Chondrocyte (in vitro differentiated cells): ENCODE data around the gene KRT4. TPM values are rescaled to one million over a fixed set of nuclear protein-coding genes. Genes with fewer than 3 reads are reported as not detected.
A peak's percentile ranks its signal among the peaks of the same experiment; 100 is the strongest.

Source experiments
- DNase-seq: peaks from one replicate; pipeline ENCODE4 v3.0.0; 2021; ENCODE audit warnings: mixed read lengths, low spot score
- H3K27ac Mint-ChIP-seq: one replicate; pipeline ENCODE4 v1.8.0; 2021; ENCODE audit warnings: mild to moderate bottlenecking, moderate library complexity, mixed read lengths; ENCODE audit not compliant: unreplicated experiment
- H3K27me3 Mint-ChIP-seq: 2 replicates; pipeline ENCODE4 v1.8.0; 2021; ENCODE audit warnings: low read depth, mixed read lengths
- H3K36me3 Mint-ChIP-seq: 2 replicates; pipeline ENCODE4 v1.8.0; 2021; ENCODE audit warnings: low read depth, mixed read lengths
- H3K4me1 Mint-ChIP-seq: 2 replicates; pipeline ENCODE4 v1.8.0; 2021; ENCODE audit warnings: low read depth, mild to moderate bottlenecking, mixed read lengths
- H3K4me3 Mint-ChIP-seq: one replicate; pipeline ENCODE4 v1.8.0; 2021; ENCODE audit warnings: mild to moderate bottlenecking, moderate library complexity, mixed read lengths; ENCODE audit not compliant: unreplicated experiment
- H3K9me3 Mint-ChIP-seq: 2 replicates; pipeline ENCODE4 v1.8.0; 2021; ENCODE audit warnings: low read depth, mixed read lengths
- long read RNA-seq: library from polyadenylated mRNA; stranded (forward); transcript quantifications from one replicate; pipeline ENCODE4 v2.0.0, GENCODE V29; 2021
- total RNA-seq: library from RNA; stranded (reverse); gene quantifications from 3 replicates; pipeline ENCODE4 v1.2.1, GENCODE V29; 2021
- TF ChIP-seq, protein P1 (sequence below): fragments of 200-600 bp; sonication (generic); IDR thresholded peaks from 2 replicates; pipeline ENCODE4 v1.5.0; 2021; ENCODE audit warnings: antibody characterized with exemption, mild to moderate bottlenecking, moderate library complexity

Gene KRT4
- 0.41 to 0.90 TPM in 2 of 3 replicates, not detected in the other for total RNA-seq
- long read RNA-seq, partial matches to known transcripts: 0 of 1 reads
- long read RNA-seq, other reads (novel, unspliced or antisense): 1 of 1 reads

DNA sequence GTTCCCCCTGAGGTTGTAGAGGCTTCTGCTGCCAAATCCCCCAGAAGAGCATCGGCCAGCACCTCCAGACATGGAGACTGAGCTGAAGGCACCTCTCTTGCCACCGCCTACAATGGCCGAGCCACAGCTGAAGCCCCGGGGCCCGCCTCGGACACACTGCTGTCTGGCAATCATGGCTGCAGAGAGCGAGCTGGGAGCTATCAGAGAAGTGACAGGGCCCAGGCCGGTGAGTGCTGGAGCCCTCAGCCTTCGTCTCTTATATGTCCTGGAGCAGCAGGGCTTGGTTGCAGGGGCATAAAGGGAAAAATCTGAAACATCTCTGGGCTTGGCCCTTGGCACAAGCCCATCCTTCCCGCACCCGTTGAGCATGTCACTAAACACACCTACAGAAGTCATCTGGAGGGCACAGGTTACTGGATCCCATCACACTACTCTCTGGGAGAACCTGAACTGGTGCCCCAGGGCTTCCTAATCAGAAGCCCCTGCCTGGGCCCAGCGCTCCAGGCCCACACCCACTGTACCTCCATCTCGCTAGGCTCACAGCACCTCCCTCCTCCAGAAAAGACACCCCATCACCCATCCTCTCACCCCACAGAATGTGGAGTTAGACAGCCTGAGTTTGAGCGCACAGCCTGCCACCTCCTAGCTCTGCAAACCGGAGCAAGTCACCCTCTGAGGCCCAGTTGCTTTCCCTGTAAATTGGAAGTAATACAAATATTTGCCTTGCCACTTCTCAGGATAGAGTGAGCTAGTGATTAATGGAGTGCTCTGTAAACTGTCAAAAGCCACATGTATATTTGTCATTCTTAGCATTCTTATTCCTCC, at the start of gene KRT4:
Gene KRT4 (minus strand): TSS at position 232 of the 825 bp plus-strand sequence. CDS start 58 bp downstream, at position 174.
- Mint-ChIP-seq H3K27ac (peak within 1 kb of the TSS; percentile 73), H3K27me3 (peaks cover 30% of the 10 kb centered on the region), H3K4me3 (no peak within 1 kb of the TSS), H3K36me3 (no peaks in the 10 kb centered on the region), H3K9me3 (no peaks in the 10 kb centered on the region), H3K4me1 (peaks cover 12% of the 10 kb centered on the region)
- TF ChIP-seq, protein P1, sequence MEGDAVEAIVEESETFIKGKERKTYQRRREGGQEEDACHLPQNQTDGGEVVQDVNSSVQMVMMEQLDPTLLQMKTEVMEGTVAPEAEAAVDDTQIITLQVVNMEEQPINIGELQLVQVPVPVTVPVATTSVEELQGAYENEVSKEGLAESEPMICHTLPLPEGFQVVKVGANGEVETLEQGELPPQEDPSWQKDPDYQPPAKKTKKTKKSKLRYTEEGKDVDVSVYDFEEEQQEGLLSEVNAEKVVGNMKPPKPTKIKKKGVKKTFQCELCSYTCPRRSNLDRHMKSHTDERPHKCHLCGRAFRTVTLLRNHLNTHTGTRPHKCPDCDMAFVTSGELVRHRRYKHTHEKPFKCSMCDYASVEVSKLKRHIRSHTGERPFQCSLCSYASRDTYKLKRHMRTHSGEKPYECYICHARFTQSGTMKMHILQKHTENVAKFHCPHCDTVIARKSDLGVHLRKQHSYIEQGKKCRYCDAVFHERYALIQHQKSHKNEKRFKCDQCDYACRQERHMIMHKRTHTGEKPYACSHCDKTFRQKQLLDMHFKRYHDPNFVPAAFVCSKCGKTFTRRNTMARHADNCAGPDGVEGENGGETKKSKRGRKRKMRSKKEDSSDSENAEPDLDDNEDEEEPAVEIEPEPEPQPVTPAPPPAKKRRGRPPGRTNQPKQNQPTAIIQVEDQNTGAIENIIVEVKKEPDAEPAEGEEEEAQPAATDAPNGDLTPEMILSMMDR: no peak
- no peak for DNase-seq

DNA sequence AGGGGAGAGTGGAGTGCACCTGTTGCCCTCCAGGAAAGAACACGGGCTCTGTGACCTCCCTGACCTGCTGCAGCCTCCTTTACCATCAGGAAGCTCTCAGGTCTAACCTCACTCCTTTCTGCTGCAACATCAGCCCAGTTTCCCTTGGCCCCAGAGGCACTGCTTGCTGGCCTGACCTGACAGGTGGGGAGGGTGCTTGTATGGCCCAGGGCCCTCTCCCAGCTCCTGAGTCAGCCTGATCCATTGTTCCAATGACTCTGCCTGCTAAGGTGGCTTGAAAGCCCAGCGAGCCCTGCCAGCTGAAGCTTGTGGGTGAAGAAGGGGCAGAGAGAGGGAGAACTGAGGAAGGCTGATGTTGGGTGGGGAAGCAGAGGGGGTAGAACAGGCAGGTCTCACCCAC, 48.1 kb upstream of the KRT4 start:
- TF ChIP-seq, protein P1: no peak
- Mint-ChIP-seq H3K4me1 (peaks cover 11% of the 10 kb centered on the region), H3K36me3 (no peaks in the 10 kb centered on the region), H3K27me3 (no peaks in the 10 kb centered on the region), H3K4me3 (no peak overlapping the region), H3K27ac (no peak overlapping the region), H3K9me3 (no peaks in the 10 kb centered on the region)
- DNase-seq: no peak

DNA sequence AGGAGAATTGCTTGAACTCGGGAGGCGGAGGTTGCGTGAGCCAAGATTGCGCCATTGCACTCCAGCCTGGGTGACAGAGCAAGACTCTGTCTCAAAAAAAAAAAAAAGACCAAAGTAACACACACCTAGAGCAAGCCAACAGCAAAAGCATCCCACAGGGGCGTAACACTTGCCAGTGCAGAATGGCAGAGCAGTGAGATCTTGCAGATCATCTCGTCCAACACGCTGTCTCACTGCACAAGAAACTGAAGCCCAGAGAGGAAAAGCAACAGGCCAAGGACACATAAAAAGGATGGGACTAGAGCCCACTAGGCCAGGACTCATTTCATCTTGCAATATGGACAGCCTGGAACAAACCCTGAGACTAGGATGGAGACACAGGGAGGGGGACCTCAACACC, 47.6 kb upstream of the KRT4 start:
- TF ChIP-seq, protein P1: no peak
- H3K9me3 Mint-ChIP-seq: no peaks in the 10 kb centered on the region
- no peak overlapping the region for H3K4me3 Mint-ChIP-seq
- DNase-seq: no peak
- peaks cover 11% of the 10 kb centered on the region for H3K4me1 Mint-ChIP-seq
- no peaks in the 10 kb centered on the region for H3K27me3 Mint-ChIP-seq
- no peaks in the 10 kb centered on the region for H3K36me3 Mint-ChIP-seq
- H3K27ac Mint-ChIP-seq: no peak overlapping the region

DNA sequence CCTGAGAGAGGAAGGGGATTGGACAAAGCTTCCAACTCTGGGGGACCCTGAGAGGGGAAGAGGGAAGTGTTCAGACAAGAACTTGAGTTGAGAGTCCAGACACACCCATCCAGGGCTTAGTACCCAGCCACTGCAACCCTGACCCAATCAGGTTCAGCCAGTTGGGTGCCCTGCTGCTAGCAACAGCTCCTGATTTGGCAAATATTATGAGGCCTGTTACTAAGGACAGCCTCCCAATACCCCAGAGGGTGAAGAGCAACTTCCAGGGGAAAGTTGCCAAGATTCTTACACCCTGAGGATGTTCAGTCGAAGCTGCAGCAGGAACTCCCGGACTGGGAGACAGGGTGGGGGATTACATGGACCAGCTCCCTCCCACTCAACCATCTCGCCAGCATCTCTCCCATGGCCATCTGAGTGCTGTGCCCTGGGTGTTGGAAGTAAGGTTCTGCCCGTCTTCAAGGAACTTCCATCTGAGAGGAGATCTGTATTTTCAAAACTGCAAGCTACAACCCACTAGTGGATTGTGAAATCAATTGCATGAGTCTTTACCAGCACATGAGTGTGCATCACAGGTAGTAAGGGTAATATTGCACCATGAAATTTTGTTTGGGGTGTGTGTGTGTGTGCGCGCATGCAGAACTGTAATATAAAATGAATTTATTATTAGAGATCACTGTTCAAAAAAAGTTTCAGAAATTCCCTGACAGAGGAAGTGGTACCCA, 46.3 kb upstream of the KRT4 start:
- Mint-ChIP-seq H3K4me1 (peaks cover 9% of the 10 kb centered on the region), H3K36me3 (no peaks in the 10 kb centered on the region), H3K27ac (peak overlapping the region; percentile 71), H3K27me3 (no peaks in the 10 kb centered on the region), H3K4me3 (no peak overlapping the region), H3K9me3 (no peaks in the 10 kb centered on the region)
- TF ChIP-seq, protein P1: no peak
- no peak for DNase-seq

DNA sequence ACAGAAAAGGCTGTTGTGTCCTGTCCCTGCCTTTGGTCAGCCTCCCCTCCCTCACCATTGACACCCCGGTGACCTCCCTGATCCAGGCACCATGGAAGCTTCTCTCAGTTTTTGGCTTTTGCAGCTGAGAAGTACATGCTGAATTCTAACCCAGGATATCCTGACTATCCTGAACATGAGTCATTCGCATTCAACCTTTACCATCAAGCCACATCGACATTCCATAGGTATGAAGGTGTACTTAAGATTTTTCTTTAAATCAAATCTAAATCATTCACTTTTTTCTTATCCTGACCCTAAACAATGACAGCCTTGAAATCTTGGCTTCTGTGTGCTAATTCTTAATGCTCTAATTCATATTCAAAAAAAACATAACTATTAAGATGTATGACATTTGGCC, 43.6 kb upstream of the KRT4 start:
- Mint-ChIP-seq H3K9me3 (no peaks in the 10 kb centered on the region), H3K27me3 (peaks cover 23% of the 10 kb centered on the region), H3K4me1 (peaks cover 9% of the 10 kb centered on the region), H3K4me3 (no peak overlapping the region), H3K27ac (no peak overlapping the region), H3K36me3 (no peaks in the 10 kb centered on the region)
- no peak for DNase-seq
- TF ChIP-seq, protein P1: no peak
